ENCODE results near the gene DEFB131B.
"Not testable (repeated sequence)": the region's sequence is repeated elsewhere in the genome, so short reads cannot be mapped to it uniquely, and the experiment has no call there.

GRCh38 chr11:71869931-71870330 is 8.3 kb upstream of the DEFB131B start:
- TF ChIP-seq POLR2A (IDR thresholded peaks at IDR 0.05); CTCF (IDR thresholded peaks at IDR 0.05); POLR2AphosphoS5 (IDR thresholded peaks at IDR 0.05; ENCODE audit: insufficient read depth in 1 of 2, low read depth in 1 of 2): not testable (repeated sequence)
